ENCODE data around the gene KCTD16. TPM values are rescaled to one million over a fixed set of nuclear protein-coding genes. Genes with fewer than 3 reads are reported as not detected.

The KCTD16 gene
- total RNA-seq, 6 experiments from 2014 or later = under 0.01 to 0.02 (median 0.02) TPM; not detected in 3

DNA sequence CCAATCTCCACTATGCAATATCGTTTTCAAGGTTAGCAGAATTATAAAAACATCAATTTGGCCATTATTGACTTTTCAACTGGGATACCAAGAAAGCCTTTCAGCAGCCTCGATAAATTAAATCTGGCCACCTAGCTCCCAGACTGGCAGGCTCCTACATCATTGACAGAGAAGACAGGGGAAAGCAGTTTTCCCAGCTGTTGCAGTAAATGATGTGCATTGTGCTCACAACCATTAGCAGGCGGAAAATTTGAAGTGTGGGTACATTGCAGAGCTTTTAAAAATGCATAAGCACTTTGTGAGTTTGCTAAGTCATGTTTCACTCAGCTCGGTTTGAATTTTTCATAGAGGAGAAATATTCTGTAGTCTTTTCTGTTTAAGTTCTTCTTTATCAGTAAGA lies 297.9 kb downstream of the KCTD16 start:
- 53% methylated on average over 4 of the region's 4 CpGs for WGBS (ENCODE audit: insufficient coverage, low coverage, low lambda C conversion rate, missing lambda C conversion rate)
- no peaks in the 10 kb centered on the region for H3K27me3 ChIP-seq
- H3K9me3 ChIP-seq = no peaks in the 10 kb centered on the region
- H3K4me1 ChIP-seq = no peaks in the 10 kb centered on the region
- intact Hi-C loops (cut with DNase I) = no loop called here
- H3K36me3 ChIP-seq = no peaks in the 10 kb centered on the region
- no peak overlapping the region for H3K27ac ChIP-seq
- no peak overlapping the region for H3K4me3 ChIP-seq
- no peak for TF ChIP-seq POLR2A (IDR thresholded peaks at IDR 0.05)
- TF ChIP-seq, protein P1, sequence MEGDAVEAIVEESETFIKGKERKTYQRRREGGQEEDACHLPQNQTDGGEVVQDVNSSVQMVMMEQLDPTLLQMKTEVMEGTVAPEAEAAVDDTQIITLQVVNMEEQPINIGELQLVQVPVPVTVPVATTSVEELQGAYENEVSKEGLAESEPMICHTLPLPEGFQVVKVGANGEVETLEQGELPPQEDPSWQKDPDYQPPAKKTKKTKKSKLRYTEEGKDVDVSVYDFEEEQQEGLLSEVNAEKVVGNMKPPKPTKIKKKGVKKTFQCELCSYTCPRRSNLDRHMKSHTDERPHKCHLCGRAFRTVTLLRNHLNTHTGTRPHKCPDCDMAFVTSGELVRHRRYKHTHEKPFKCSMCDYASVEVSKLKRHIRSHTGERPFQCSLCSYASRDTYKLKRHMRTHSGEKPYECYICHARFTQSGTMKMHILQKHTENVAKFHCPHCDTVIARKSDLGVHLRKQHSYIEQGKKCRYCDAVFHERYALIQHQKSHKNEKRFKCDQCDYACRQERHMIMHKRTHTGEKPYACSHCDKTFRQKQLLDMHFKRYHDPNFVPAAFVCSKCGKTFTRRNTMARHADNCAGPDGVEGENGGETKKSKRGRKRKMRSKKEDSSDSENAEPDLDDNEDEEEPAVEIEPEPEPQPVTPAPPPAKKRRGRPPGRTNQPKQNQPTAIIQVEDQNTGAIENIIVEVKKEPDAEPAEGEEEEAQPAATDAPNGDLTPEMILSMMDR (IDR thresholded peaks at IDR 0.05) = no peak
- ATAC-seq (no peak), DNase-seq (no peak)

DNA sequence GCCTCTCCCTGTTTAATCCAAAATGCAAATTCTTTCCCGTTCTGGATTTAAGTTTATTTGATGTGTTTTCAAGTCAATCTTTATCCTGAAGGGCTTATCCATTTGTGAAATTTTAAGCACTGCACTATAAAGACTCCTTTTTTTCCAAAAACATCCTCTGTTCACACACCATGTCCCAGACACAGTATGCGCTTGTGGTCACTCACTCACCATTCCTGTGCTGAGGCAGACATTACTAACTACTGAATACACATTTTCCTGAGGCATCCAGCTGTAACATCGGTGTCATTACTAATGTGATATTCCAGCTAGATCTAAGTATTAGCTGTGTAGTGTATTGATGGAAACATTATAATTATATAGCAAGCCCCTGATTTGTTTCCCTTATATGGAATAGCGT lies 298.4 kb downstream of the KCTD16 start:
- H3K36me3 ChIP-seq = no peaks in the 10 kb centered on the region
- DNase-seq (no peak), ATAC-seq (no peak)
- no peak for TF ChIP-seq POLR2A (IDR thresholded peaks at IDR 0.05)
- TF ChIP-seq, protein P1 (IDR thresholded peaks at IDR 0.05) = no peak
- WGBS (ENCODE audit: insufficient coverage, low coverage, low lambda C conversion rate, missing lambda C conversion rate) = 84% methylated on average over 4 of the region's 4 CpGs
- no peak overlapping the region for H3K27ac ChIP-seq
- no peaks in the 10 kb centered on the region for H3K9me3 ChIP-seq
- intact Hi-C loops (cut with DNase I) = no loop called here
- H3K4me1 ChIP-seq = no peaks in the 10 kb centered on the region
- H3K4me3 ChIP-seq = no peak overlapping the region
- no peaks in the 10 kb centered on the region for H3K27me3 ChIP-seq

DNA sequence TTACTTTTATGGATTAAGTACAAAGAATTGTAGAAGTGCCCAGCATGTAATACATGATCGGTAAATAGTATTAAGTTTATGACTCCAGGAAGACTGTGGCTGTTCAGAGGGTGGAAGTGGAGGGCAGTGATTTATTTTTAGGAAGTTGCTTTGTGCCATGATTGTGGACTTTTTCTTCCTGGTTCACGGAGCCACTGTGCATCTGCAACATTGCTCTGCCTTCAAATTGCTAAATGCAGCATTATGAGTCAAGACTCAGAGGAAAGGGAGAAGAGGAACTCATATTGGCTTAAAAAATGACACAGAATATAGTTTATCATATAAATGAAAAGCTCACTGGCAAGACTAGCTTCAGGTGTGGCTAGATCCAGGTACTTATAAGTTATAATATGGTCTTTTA lies 301.5 kb downstream of the KCTD16 start:
- Histone ChIP-seq H3K4me3 (no peak overlapping the region), H3K27ac (no peak overlapping the region), H3K36me3 (no peaks in the 10 kb centered on the region), H3K9me3 (no peaks in the 10 kb centered on the region), H3K27me3 (no peaks in the 10 kb centered on the region), H3K4me1 (no peaks in the 10 kb centered on the region)
- DNase-seq (no peak), ATAC-seq (no peak)
- WGBS (ENCODE audit: insufficient coverage, low coverage, low lambda C conversion rate, missing lambda C conversion rate) = 43% methylated on average over 2 of the region's 2 CpGs
- TF ChIP-seq, protein P1 (IDR thresholded peaks at IDR 0.05) = no peak
- no peak for TF ChIP-seq POLR2A (IDR thresholded peaks at IDR 0.05)
- intact Hi-C loops (cut with DNase I) = no loop called here

DNA sequence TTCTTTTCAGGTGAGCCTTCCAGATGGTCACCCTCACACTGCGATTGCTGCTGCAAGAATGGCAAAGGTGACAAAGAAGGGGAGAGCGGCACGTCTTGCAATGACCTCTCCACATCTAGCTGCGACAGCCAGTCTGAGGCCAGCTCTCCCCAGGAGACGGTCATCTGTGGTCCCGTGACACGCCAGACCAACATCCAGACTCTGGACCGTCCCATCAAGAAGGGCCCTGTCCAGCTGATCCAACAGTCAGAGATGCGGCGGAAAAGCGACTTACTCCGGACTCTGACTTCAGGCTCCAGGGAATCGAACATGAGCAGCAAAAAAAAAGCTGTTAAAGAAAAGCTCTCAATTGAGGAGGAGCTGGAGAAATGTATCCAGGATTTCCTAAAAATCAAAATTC lies 303.0 kb downstream of the KCTD16 start:
- no peak overlapping the region for H3K4me3 ChIP-seq
- no peaks in the 10 kb centered on the region for H3K36me3 ChIP-seq
- H3K27ac ChIP-seq = no peak overlapping the region
- H3K4me1 ChIP-seq = no peaks in the 10 kb centered on the region
- 88% methylated on average over 10 of the region's 13 CpGs for WGBS (ENCODE audit: insufficient coverage, low coverage, low lambda C conversion rate, missing lambda C conversion rate)
- no peaks in the 10 kb centered on the region for H3K27me3 ChIP-seq
- intact Hi-C loops (cut with DNase I) = no loop called here
- H3K9me3 ChIP-seq = no peaks in the 10 kb centered on the region
- DNase-seq (no peak), ATAC-seq (no peak)
- TF ChIP-seq, protein P1 (IDR thresholded peaks at IDR 0.05) = no peak
- no peak for TF ChIP-seq POLR2A (IDR thresholded peaks at IDR 0.05)

DNA sequence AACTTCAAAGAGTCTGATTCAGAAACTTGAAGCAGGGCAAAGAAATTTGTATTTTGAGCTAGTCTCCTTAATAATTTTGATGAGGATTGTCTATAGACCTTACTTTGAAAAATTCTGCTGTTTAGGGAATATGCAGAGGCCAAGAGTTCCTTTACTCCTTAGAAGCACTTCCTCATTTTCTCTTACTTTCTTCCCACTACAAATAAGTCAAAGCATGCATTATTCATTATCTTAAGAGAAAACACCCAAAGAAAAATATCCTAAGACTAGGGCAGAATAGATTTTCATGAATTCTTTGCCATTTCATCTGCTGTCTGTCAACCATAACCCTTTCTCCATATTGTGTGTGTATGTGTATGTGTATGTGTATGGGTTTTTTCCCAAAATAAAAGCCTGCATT lies 307.9 kb downstream of the KCTD16 start:
- Histone ChIP-seq H3K27me3 (no peaks in the 10 kb centered on the region), H3K9me3 (no peaks in the 10 kb centered on the region), H3K4me1 (no peaks in the 10 kb centered on the region), H3K27ac (no peak overlapping the region), H3K36me3 (no peaks in the 10 kb centered on the region), H3K4me3 (no peak overlapping the region)
- no peak for TF ChIP-seq POLR2A (IDR thresholded peaks at IDR 0.05)
- TF ChIP-seq, protein P1 (IDR thresholded peaks at IDR 0.05) = no peak
- no peak for DNase-seq
- ATAC-seq = no peak
- intact Hi-C loops (cut with DNase I) = no loop called here

All from right lobe of liver (tissue), 6 donors.